GM20431 (cell line): ENCODE results near the gene SAA2.
"Not testable (repeated sequence)": the region's sequence is repeated elsewhere in the genome, so short reads cannot be mapped to it uniquely, and the experiment has no call there.

ENCODE experiments used
- in situ Hi-C: fragments of 300-500 bp; cut with MseI, MboI; formaldehyde crosslinking; loops from one replicate; pipeline ENCODE4 v1.15.0; 2020; ENCODE audit warnings: low sequenced_read_pairs; ENCODE audit not compliant: unreplicated experiment

The SAA2 gene

DNA sequence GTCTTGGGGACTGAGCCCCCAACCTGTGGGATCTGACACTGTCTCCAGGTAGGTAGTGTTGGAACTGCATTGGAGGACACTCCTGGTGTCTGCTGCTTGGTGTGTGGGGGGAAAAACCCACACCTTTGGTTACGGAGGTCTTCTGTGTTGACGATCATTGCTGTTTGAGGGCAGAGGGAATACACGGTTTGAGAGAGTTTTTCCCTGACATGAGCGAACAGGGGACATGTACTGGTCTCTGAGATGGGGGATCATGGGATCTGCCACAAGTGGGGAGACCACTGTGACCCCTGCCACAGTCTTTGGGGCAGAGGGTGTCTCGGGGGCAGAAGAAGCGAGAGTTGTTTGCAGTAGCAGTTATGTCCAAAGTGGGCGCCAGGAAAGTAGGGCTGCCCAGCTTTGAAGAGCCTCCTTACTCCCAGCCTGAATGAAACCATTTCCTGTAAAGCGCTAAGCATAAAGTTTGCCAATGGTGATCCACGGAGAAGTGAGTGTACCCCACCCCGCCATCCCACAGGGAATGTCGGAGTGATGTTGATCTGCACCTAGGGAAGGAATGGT is 5.4 kb upstream of the SAA2 start:
- in situ Hi-C loops, result no loop called here

DNA sequence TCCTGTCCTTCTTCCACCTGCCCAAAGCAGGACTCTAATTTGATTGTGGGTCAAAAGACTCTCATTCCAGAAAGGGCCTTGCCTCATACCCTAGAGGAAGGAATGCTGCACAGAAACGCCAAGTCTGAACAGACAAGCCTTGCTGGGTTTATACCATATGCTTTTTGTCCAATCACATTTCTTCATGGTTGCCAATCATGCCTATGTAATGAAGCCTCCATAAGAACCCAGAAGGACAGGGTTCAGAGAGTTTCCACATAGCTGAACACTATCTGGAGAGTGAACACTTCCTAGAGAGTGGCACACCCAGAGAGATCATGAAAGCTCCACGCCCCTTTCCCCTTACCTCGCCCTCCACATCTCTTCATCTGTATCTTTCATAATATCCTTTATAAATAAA is 4.8 kb upstream of the SAA2 start:
- in situ Hi-C loops, result no loop called here

DNA sequence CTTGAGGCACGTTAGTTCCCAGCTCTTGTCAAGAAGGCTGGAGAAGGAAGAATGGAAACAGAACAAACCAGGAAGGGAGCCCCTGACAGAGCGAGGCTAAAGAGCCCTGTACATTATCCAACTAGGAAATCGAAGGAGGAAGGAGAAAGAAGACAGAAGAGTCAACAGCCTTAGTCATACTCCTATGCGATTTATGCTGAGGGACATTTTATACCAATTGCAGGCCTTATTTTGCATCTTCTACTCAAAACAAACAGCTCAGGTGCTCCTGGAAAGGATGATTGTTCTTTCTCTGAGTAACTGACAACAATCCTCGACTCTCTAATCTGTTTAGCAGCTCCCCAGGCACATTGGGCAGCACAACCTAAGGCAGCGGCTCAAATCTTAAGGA is 1.3 kb downstream of the SAA2 start:
- in situ Hi-C loops, result not testable (repeated sequence)

DNA sequence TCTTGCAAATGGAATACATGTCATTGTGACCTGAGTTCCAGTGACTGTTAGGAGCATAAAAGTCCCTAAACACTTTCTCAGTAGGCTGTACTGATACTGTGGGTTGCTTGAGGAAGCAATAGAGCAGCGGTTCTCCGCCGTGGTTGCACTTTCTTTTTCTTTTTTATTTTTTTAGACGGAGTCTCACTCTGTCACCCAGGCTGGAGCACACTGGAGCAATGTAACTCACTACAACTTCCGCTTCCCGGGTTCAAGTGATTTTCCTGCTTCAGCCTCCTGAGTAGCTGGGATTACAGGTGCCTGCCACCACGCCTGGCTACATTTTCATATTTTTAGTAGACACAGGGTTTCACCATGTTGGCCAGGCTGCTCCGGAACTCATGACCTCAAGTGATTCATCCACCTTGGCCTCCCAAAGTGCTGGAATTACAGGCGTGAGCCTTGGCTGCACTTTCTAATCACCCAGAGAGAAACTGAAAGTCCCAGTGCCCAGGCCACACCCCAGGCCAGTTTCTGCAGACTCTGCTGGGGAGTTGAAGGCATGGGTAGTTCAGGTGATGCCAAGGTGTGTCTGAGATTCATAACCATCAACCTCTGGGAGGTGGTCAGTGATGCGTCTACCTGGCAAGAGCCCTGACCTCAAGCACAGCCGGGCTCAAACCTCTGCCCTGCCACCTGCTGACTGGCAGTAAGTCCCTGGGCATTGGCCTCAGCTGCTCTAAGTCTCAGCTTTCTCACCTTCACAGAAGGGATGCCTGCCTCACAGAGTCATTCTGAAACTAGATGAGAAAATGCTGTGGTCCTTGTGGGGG is 1.9 kb downstream of the SAA2 start:
- in situ Hi-C loops, result not testable (repeated sequence)

DNA sequence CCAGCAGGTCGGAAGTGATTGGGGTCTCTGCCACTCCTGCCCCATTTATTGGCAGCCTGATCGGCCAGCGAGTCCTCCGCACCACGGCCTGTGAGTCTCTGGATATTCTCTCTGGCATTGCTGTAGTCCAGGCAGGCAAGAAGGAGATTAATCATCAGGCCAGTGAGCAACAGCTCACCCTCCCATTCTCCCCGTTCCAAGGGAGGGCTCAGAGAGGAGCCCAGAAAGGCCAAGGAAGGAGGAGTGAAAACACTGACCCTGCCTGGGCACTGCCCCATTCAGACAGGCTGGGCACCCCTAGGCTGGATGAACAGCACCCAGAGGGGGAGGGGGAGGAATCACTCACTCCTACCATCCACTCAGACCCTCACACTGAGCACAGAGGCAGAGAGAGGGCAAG is 3.1 kb downstream of the SAA2 start:
- in situ Hi-C loops, result no loop called here

DNA sequence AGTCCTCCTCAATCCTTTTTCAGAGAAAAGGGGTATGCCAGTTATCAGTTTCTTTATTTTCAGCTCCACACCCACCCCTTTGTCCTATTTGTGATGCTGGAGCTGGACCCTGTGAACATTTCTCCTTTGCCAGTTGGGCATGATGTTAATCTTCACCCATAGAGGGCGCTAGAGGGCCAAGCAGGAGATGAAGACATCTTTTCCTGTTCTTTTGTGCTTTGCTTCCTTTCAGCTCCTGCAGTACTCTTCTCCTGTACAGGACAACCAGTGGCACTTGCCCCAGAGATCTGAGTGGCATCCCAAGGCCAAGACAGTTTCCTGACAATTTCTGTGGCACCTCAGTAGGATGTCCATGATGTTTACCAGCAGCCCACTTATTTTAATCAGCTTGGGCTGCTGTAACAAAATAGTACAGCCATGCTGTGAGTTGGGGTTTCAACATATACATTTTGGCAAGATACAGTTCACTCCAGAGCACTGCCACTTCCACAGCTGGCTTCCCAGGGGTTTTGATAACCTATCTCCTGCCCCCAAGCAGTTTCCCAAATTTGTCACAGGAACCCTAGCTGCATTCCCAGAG is 4.6 kb downstream of the SAA2 start:
- in situ Hi-C loops, result no loop called here

DNA sequence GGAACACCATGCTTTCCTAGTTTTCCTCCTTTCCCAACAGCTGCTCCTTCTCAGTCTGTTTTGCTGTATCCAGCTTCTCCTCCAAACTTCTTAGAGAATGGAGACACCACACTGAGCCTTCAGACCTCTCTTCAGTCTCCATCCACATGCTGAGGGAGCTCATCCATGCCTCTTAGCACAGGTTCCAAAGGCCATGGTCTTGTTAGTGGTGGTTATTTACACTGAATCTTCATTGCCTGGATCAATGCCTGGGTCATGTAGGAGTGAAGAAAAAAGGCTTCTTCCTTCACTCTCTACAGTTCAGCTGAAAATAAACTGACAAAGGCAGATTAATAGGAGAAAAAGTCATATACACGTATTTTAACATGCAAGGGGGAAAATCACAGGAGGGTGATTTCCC is 8.8 kb downstream of the SAA2 start:
- in situ Hi-C loops, result no loop called here

DNA sequence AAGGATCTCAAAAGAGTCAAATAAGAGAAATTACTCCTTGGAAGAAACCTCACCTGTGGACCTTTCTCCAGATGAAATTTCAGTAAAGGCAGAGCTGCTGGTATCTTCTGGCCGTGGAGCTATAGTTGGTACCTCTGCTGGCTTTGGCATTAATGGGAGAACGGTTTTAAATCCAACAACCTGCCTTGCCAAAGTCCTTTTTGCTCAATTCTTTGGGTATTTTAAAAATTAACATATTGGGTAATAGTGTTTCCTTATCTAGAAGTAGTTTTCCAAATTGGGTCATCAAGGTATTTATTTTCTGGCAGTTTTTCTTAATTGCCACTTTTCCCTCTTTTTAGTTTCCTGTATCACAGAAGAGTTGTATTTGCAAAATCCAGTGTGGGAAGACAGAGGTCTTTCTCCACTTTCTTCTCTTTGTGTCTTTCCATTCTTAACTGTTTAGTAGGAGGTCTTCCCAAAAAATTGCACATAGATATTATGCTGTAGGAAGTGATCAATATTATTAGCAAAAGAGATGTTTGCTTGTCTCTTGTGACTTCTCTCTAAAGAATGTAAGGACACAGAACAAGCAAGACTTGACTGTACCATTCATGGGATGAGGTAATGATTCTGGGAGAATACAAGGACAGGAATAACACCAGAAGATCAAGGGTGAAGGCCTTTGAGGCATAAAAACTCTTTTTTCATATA is 11.7 kb downstream of the SAA2 start, which contains the start of gene SAA4:
Gene SAA4 (minus strand): TSS at position 139 of the 693 bp plus-strand sequence. CDS start 876 bp downstream, outside the sequence.
- in situ Hi-C loops, result no loop called here

DNA sequence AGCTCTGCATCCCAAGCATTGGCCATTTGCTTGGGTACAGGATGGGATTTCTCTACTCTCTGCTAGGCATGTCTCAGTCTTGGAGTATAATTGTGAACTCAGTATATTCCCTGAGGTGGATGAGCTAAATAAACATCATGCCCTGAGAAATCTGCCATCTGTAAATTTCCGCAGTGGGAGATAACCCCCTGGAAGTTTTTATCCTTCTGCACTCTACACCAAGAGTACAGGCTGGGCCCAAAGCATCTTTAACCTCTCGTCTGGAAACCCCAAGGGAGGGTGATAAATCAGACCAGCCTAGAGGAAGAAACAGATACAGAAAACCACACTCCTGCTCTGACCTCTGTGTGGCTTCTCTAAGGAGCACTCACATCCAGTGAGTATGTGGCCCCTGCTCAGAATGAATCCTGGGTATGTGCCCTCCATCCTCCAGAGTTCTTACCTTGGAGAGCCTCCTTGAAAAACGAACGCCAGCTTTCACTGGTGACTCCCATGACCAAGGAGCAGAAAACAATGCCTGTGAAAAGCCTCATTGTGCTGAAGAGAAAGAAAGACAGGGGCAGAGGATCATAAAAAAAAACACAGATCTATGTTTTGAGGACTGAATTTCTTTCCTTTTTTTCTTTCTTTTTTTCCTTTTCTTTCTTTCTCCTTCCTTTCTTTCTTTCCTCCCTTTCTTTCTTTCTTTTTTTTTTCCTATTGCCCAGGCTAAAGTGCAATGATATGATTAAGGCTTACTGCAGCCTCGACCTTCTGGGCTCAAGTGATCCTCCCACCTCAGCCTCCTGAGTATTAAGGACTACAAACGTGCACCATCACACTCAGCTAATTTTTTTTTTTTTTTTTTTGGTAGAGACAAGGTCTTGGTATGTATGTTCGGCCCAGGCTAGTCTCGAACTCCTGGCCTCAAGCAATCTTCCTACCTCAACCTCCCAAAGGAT is 12.8 kb downstream of the SAA2 start:
- in situ Hi-C loops, result no loop called here

DNA sequence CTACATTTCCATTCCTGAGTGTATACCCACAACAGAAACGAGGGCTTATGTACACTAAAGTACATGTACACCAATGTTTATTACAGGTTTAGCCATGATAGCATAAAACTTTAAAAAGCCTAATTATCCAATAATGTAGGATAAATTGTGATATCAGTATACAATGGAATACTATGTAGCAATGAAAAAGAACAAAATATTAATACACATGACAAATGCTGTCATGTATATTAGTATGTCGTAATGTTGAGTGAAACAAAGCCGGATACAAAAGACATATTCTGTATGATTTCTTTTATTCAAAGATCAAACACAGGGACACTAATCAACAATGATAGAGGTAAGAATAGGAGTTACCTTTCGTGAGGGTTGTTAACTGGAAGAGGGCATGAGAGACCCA is 14.6 kb downstream of the SAA2 start:
- in situ Hi-C loops, result no loop called here

DNA sequence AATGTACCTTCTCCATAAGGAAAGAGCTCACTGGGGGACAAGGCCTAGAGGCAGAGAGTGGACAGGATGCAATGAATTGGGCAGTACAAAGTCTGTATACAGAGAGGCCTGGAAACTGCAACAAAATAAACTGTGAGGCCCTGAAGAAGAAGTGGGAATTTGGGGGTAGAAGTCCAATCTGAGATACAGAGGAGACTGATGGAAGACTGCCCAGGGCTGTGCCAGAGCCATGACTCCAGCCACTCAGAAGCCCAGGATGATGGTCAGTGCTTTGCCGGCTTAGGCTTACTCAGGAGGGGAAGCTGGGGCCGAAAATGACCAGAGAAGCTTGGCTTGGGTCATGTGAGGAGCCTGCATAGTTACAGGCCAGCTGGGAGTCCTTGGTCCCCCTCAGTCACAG is 17.6 kb downstream of the SAA2 start:
- in situ Hi-C loops, result no loop called here

DNA sequence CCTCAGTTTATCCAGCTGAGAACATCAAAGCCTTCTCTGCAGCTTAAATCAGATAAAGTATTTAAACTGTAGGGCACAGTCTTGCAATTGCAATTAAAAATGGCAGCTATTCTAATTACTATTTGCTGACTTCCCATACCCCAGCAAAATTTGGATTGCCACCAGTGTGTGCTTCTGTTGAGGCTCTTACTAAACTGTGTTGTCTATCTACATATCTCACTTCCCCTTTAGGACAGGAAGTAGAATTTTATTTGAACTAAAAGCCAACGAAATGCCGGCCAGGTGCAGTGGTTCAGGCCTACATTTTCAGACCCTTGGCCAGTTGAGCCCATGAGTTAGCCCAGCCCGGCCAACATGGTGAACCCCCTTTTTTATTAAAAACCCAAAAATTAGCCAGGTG is 19.0 kb downstream of the SAA2 start:
- in situ Hi-C loops, result no loop called here

DNA sequence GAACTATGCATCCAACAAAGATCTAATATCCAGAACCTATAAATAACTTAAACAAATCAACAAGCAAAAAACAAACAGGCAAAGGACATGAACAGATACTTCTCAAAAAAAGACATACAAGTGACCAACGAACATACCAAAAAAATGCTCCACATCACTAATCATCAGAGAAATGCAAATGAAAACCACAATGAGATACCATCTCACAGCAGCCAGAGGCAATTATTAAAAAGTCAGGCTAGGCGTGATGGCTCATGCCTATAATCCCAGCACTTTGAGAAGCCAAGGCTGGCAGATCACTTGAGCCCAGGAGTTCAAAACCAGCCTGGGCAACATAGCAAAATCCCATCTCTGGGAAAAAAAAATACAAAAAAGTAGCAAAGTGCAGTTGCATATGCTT is 22.6 kb downstream of the SAA2 start:
- in situ Hi-C loops, result no loop called here

DNA sequence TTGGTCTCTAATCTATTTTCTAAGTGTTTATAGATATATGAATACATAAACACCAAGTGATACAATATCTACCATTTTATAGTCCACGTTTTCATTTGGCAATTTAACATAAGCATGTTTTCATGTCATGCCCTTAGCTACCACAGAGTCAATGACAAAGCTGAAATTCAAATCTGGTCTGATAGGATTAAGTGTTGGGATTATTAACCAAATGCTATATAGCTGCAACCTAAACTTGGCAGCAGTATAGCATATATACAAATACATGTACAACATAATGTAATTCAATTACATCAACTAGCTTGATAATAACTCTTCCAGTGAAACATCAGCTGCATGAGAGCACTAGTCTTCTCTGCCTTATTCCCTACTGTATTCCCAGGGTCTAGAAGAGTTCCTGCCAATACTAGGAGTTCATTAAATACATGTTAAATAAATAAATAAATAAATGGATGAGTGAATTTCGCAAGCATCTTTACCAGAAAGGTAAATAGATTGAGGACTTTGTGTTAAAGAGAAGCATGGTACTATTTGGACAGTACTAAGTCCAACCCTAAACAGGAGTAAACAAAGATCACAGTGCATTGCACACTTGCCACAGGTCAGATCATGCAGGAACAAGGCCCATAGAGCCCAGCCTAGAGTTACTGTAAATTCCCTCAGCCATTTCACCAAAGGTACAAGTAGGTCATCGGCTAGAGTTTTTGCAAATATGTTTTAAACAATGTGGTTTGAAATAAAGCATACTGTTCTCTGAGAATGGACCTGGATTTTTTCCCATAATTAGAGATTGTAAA is 24.7 kb downstream of the SAA2 start:
- in situ Hi-C loops, result no loop called here

DNA sequence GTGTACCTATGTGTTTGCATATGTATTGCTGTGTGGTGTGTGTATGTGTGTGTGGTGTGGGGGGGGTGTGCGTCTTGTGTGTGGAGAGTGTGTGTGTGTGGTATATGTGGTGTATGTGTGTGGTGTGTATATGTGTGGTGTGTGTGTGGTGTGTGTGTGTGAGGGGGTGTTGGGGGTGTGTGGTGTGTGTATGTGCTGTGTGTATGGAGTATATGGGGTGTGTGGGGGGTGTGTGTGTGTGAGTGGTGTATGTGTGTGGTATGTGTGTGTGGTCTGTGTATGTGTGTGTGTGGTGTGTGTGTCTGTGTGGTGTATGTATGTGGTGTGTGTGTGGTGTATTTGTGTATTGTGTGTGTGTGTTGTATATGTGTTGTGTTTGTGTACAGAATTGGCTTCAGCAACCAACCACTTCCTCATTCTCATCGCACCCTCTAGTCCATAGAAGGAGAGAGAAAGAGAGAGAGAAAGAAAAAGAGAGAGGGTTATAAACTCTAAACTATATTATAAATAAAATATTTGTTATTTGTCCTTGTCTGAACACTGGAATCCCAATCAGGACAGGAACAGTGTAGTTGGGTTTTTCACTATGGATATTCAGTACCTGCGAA is 25.6 kb downstream of the SAA2 start:
- in situ Hi-C loops, result no loop called here

DNA sequence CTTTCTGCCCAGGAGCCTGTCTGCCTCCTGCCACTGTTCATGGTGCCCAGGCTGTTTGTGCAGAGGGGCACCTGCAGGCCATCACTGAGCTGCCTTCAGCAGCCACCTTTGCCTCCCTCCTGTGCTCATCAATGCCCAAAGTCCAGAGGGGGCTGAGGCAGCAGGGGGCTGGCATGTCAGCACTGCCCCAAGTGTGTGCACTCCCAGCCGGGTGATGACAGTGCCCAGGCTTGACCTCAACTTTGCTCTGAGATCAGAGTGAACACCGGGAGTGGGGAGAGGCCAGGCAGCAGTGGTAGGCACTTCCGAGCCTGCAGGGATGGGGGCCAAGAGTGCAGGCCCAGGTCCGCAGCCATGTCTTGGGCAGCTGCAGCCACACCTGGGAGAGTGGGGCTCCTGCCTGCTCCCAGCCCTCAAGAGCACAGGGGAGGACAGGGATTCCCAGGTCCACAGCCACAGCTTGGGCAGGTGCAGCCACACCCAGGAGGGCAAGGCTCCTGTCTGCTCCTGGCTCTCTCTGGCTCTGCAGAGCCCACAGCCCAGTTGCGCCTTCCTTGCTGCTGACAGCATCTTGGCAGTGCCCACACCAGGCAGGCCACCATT is 27.1 kb downstream of the SAA2 start:
- in situ Hi-C loops, result no loop called here

DNA sequence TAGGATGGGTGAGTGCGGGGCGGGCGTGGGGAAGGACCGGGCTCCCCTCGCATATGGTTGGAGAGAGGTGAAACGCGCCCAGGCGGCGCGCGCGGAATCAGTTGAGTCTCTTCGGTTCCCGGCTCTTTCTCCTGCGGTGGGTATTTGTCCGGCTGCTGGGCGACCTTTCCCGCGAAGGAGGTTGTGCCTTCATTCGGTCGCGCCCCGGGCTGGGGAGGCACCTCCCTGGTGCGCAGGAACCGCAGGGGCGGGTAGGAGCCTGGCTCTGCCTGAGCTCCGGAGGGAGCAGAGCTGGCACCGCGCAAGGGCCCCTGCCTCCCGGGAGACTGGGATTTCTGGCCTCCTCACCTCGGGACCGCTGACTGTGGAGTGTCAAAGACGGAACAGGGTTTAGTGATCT is 39.4 kb downstream of the SAA2 start:
- in situ Hi-C loops, result no loop called here

DNA sequence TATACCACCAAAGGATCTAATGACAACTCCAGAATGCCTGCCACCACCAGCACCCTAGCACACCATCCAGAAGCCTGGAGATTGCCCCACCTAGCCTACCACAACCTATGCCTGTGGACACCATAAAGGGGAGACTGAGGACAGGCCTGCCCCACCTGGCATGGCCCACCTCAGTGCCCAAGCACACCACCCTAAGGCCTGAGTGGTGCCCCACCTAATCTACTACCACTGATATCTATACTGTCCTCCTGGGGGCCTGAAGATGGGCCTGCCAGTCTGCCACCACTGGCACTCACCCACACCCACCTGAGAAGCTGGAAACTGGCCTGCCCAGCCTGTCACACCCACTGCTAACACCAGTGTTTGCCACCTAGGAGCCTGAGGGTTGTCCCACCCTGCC is 43.7 kb downstream of the SAA2 start:
- in situ Hi-C loops, result no loop called here
